ENCODE results near the gene CLK4. TPM values are rescaled to one million over a fixed set of nuclear protein-coding genes. Genes with fewer than 3 reads are reported as not detected.

The CLK4 gene
- total RNA-seq, 4 donors from 2014 or later, result 11.4 to 36.7 (median 14.3) TPM

GRCh38 chr5:178560911-178561310 lies 65.9 kb downstream of the CLK4 start:
- Histone ChIP-seq H3K27ac (no peak overlapping the region), H3K4me1 (no peaks in the 10 kb centered on the region), H3K9me3 (no peaks in the 10 kb centered on the region), H3K4me3 (no peak overlapping the region), H3K36me3 (no peaks in the 10 kb centered on the region), H3K27me3 (no peaks in the 10 kb centered on the region)
- no peak for TF ChIP-seq POLR2A (IDR thresholded peaks at IDR 0.05)
- TF ChIP-seq CTCF (IDR thresholded peaks at IDR 0.05 in 4 of 5, conservative IDR thresholded peaks at IDR 0.05 in 1 of 5), result no peak
- ATAC-seq (no peak), DNase-seq (no peak)
- intact Hi-C loops (cut with DNase I; ENCODE audit: low total_unique reads) (no loop called here), in situ Hi-C loops (cut with MboI; ENCODE audit: low sequenced_read_pairs in 4 of 4) (loop anchor here in 1 of 4 donors (10.0 kb wide), 1 partner anchor 276 kb away; no protein-coding TSS in a partner anchor)

- in situ Hi-C loops (cut with MboI; ENCODE audit: low sequenced_read_pairs in 4 of 4), result loop anchor here in 1 of 4 donors (10.0 kb wide), 1 partner anchor 273 kb away; no protein-coding TSS in a partner anchor
Observed at GRCh38 chr5:178557416-178557815, 69.4 kb downstream of the CLK4 start.

GRCh38 chr5:178555771-178556211 lies 71.1 kb downstream of the CLK4 start:
- in situ Hi-C loops (cut with MboI; ENCODE audit: low sequenced_read_pairs in 4 of 4) (loop anchor here in 1 of 4 donors (10.0 kb wide), 1 partner anchor 271 kb away; no protein-coding TSS in a partner anchor), intact Hi-C loops (cut with DNase I; ENCODE audit: low total_unique reads) (no loop called here)
- H3K27ac ChIP-seq, result no peak overlapping the region
- DNase-seq (no peak), ATAC-seq (no peak)
- H3K27me3 ChIP-seq, result no peaks in the 10 kb centered on the region
- peaks cover 0 to 5% of the 10 kb centered on the region in 2 donors for H3K4me1 ChIP-seq
- H3K36me3 ChIP-seq, result no peaks in the 10 kb centered on the region
- TF ChIP-seq POLR2A (IDR thresholded peaks at IDR 0.05), result no peak
- TF ChIP-seq CTCF (IDR thresholded peaks at IDR 0.05 in 4 of 5, conservative IDR thresholded peaks at IDR 0.05 in 1 of 5), result no peak
- no peak overlapping the region for H3K4me3 ChIP-seq
- no peaks in the 10 kb centered on the region for H3K9me3 ChIP-seq

More at GRCh38 chr5:178557416-178557815, 69.4 kb downstream of the CLK4 start:
- no peak overlapping the region for H3K27ac ChIP-seq
- intact Hi-C loops (cut with DNase I; ENCODE audit: low total_unique reads), result no loop called here
- no peaks in the 10 kb centered on the region for H3K36me3 ChIP-seq
- H3K9me3 ChIP-seq, result no peaks in the 10 kb centered on the region
- no peaks in the 10 kb centered on the region for H3K27me3 ChIP-seq
- ATAC-seq (no peak), DNase-seq (no peak)
- TF ChIP-seq POLR2A (IDR thresholded peaks at IDR 0.05), result no peak
- no peak for TF ChIP-seq CTCF (IDR thresholded peaks at IDR 0.05 in 4 of 5, conservative IDR thresholded peaks at IDR 0.05 in 1 of 5)
- no peak overlapping the region for H3K4me3 ChIP-seq
- H3K4me1 ChIP-seq, result no peaks in the 10 kb centered on the region

- H3K4me1 ChIP-seq, result peaks cover 0 to 5% of the 10 kb centered on the region in 2 donors
- no peak for ATAC-seq
Observed at GRCh38 chr5:178555005-178555404, 71.8 kb downstream of the CLK4 start.

More at GRCh38 chr5:178555005-178555404, 71.8 kb downstream of the CLK4 start:
- no peak overlapping the region for H3K27ac ChIP-seq
- intact Hi-C loops (cut with DNase I; ENCODE audit: low total_unique reads), result no loop called here
- no peaks in the 10 kb centered on the region for H3K36me3 ChIP-seq
- in situ Hi-C loops (cut with MboI; ENCODE audit: low sequenced_read_pairs in 4 of 4), result loop anchor here in 1 of 4 donors (10.0 kb wide), 1 partner anchor 270 kb away; no protein-coding TSS in a partner anchor
- no peak for TF ChIP-seq POLR2A (IDR thresholded peaks at IDR 0.05)
- no peak for TF ChIP-seq CTCF (IDR thresholded peaks at IDR 0.05 in 4 of 5, conservative IDR thresholded peaks at IDR 0.05 in 1 of 5)
- H3K27me3 ChIP-seq, result no peaks in the 10 kb centered on the region
- H3K4me3 ChIP-seq, result no peak overlapping the region
- DNase-seq, result no peak
- H3K9me3 ChIP-seq, result no peaks in the 10 kb centered on the region

Measured in gastrocnemius medialis (tissue), 4 donors.